ENCODE measurements around the gene NAE1. TPM values are rescaled to one million over a fixed set of nuclear protein-coding genes. Genes with fewer than 3 reads are reported as not detected.
A peak's percentile ranks its signal among the peaks of the same experiment; 100 is the strongest.
"Not testable (repeated sequence)": the region's sequence is repeated elsewhere in the genome, so short reads cannot be mapped to it uniquely, and the experiment has no call there.

The NAE1 gene
- 52.3 TPM for polyA plus RNA-seq (2012; ENCODE audit: low read depth, missing spikeins)

- TF ChIP-seq TAF1 (IDR thresholded peaks at IDR 0.05; ENCODE audit: low read depth, low read length) (peak; percentile 23; the same call in 1 of the 2 replicates), POLR2AphosphoS5 (IDR thresholded peaks at IDR 0.05; ENCODE audit: low read depth, low read length) (peak; percentile 68; the same call in 1 of the 2 replicates), SPI1 (IDR thresholded peaks at IDR 0.05; ENCODE audit: low read depth, low read length) (no peak), POLR2A (IDR thresholded peaks at IDR 0.05; ENCODE audit: low read depth, low read length) (peak; percentile 64; the same call in 1 of the 2 replicates)
- DNase-seq (ENCODE audit: insufficient read length, low spot score) (peak; percentile 93), FAIRE-seq (peak; percentile 99)
Observed at GRCh38 chr16:66830422-66831404, at the start of gene NAE1. TSS of gene NAE1 (minus strand) at chr16:66830976. CDS start at chr16:66830899, 77 bp downstream.

DNA sequence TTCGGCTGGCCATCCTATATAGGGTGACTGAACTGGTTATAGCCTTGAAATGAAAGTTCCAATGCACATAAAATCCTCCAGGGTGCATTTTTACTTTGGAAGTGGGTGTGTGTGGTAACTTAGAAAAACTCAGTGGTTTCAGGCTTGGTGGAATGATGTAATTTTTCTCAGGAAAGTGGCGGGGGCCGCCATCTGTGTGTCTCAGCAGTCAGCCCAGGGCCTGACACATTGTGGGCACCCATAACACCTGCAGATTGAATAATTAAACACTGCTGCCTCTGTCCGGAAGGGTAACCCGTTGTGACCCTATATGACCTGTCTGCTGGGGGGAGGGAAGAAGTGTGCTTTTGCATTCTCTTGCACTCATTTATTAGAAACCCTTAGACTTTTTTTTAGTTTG is 47.3 kb upstream of the NAE1 start:
- DNase-seq (ENCODE audit: insufficient read length, low spot score): no peak
- TF ChIP-seq POU2F2 (IDR thresholded peaks at IDR 0.05; ENCODE audit: low read depth, low read length) (0 out of 2 replicates have a peak, but pooled peaks have one; percentile 35), TAF1 (IDR thresholded peaks at IDR 0.05; ENCODE audit: low read depth, low read length) (no peak)
- FAIRE-seq: peak; percentile 26

- peak; percentile 78 for FAIRE-seq
- TF ChIP-seq TAF1 (IDR thresholded peaks at IDR 0.05; ENCODE audit: low read depth, low read length) (no peak), POU2F2 (IDR thresholded peaks at IDR 0.05; ENCODE audit: low read depth, low read length) (no peak), SPI1 (IDR thresholded peaks at IDR 0.05; ENCODE audit: low read depth, low read length) (no peak), POLR2AphosphoS5 (IDR thresholded peaks at IDR 0.05; ENCODE audit: low read depth, low read length) (no peak), POLR2A (IDR thresholded peaks at IDR 0.05; ENCODE audit: low read depth, low read length) (no peak), PAX5 (IDR thresholded peaks at IDR 0.05; ENCODE audit: insufficient read depth, low read length, severe bottlenecking) (no peak)
- no peak for DNase-seq (ENCODE audit: insufficient read length, low spot score)
Observed at GRCh38 chr16:66874079-66874775, 43.5 kb upstream of the NAE1 start.

DNA sequence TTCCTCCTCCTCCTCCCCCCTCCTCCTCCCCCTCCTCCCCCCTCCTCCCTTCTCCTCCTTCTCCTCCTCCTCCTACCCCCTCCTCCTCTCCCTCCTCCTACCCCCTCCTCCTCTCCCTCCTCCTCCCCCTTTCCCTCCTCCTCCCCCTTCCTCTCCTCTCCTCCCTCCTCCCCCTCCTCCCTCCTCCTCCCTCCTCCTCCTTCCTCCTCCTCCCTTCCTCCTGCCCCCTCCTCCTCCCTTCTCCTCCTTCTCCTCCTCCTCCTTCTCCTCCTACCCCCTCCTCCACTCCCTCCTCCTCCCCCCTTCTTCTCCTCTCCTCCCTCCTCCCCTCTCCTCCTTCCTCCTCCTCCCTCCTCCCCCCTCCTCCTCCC is 42.9 kb upstream of the NAE1 start:
- no peak for DNase-seq (ENCODE audit: insufficient read length, low spot score)
- no peak for FAIRE-seq
- TF ChIP-seq SPI1 (IDR thresholded peaks at IDR 0.05; ENCODE audit: low read depth, low read length) (no peak), TAF1 (IDR thresholded peaks at IDR 0.05; ENCODE audit: low read depth, low read length) (no peak), POLR2A (IDR thresholded peaks at IDR 0.05; ENCODE audit: low read depth, low read length) (no peak), POU2F2 (IDR thresholded peaks at IDR 0.05; ENCODE audit: low read depth, low read length) (no peak), POLR2AphosphoS5 (IDR thresholded peaks at IDR 0.05; ENCODE audit: low read depth, low read length) (no peak), PAX5 (IDR thresholded peaks at IDR 0.05; ENCODE audit: insufficient read depth, low read length, severe bottlenecking) (no peak)

- DNase-seq (ENCODE audit: insufficient read length, low spot score) (peak; percentile 84), FAIRE-seq (peak; percentile 97)
- TF ChIP-seq POU2F2 (IDR thresholded peaks at IDR 0.05; ENCODE audit: low read depth, low read length) (no peak), TAF1 (IDR thresholded peaks at IDR 0.05; ENCODE audit: low read depth, low read length) (no peak), SPI1 (IDR thresholded peaks at IDR 0.05; ENCODE audit: low read depth, low read length) (peak; percentile 60), POLR2A (IDR thresholded peaks at IDR 0.05; ENCODE audit: low read depth, low read length) (no peak)
Observed at GRCh38 chr16:66872943-66873684, 42.3 kb upstream of the NAE1 start.

DNA sequence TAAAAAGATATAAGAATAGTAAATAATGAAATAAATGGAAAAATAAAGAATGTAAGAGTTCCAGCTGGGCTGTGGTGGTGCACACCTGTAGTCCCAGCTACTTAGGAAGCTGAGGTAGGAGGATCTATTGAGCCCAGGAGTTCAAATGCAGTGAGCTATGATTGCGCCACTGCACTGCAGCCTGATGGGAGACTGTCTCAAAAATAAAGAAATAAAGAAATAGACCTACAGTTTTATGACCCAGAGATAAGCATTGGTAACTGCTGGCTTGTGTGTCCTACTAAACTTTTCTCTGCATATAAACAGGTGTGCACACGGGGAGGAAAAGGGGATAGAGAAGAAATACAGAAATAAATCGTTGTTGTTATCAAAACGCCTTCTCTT is 41.8 kb upstream of the NAE1 start:
- DNase-seq (ENCODE audit: insufficient read length, low spot score) (no peak), FAIRE-seq (no peak)
- no peak for TF ChIP-seq SPI1 (IDR thresholded peaks at IDR 0.05; ENCODE audit: low read depth, low read length)
- no peak for TF ChIP-seq TAF1 (IDR thresholded peaks at IDR 0.05; ENCODE audit: low read depth, low read length)
- TF ChIP-seq POU2F2 (IDR thresholded peaks at IDR 0.05; ENCODE audit: low read depth, low read length): no peak
- TF ChIP-seq POLR2AphosphoS5 (IDR thresholded peaks at IDR 0.05; ENCODE audit: low read depth, low read length): no peak
- no peak for TF ChIP-seq PAX5 (IDR thresholded peaks at IDR 0.05; ENCODE audit: insufficient read depth, low read length, severe bottlenecking)
- TF ChIP-seq POLR2A (IDR thresholded peaks at IDR 0.05; ENCODE audit: low read depth, low read length): no peak

GRCh38 chr16:66871840-66872239 is 41.1 kb upstream of the NAE1 start:
- FAIRE-seq: no peak
- TF ChIP-seq SPI1 (IDR thresholded peaks at IDR 0.05; ENCODE audit: low read depth, low read length) (no peak), POU2F2 (IDR thresholded peaks at IDR 0.05; ENCODE audit: low read depth, low read length) (no peak), TAF1 (IDR thresholded peaks at IDR 0.05; ENCODE audit: low read depth, low read length) (no peak), POLR2A (IDR thresholded peaks at IDR 0.05; ENCODE audit: low read depth, low read length) (no peak), PAX5 (IDR thresholded peaks at IDR 0.05; ENCODE audit: insufficient read depth, low read length, severe bottlenecking) (no peak)
- no peak for DNase-seq (ENCODE audit: insufficient read length, low spot score)

DNA sequence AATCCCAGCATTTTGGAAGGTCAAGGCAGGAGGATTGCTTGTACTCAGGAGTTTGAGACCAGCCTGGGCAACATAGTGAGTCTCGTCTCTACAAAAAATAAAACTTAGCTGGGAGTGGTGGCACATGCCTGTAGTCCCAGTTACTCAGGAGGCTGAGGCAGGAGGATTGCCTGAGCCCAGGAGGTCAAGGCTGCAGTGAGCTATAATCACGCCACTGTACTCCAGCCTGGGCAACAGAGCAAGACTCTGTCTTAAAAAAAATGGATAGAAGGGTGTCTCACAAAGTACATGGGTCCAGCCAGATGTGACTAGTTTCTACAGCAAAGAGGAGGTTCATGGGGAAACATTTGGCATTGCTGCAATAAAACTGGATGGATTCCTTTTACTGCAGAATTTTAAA is 40.6 kb upstream of the NAE1 start:
- FAIRE-seq; DNase-seq (ENCODE audit: insufficient read length, low spot score): not testable (repeated sequence)

DNA sequence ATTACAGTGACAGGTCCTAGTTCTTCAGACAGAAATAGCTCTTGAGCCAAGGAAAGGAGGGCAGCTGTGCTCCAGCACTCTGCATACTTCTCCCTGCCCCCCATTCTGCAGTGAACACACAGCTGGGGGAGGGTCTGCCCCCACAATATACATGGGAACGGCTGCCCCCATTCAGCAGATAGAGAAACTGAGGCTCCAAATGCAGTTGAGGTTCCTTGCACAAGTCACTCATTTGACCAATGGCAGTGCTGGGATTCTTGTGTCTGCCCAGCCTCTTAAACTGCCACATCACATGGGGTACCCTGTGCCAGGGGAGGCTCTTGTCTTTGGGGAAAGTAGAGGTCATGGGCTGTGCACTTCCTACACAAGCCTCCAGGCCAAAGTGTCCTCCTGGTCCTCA is 38.6 kb upstream of the NAE1 start:
- DNase-seq (ENCODE audit: insufficient read length, low spot score) (no peak), FAIRE-seq (no peak)
- TF ChIP-seq TAF1 (IDR thresholded peaks at IDR 0.05; ENCODE audit: low read depth, low read length) (no peak), POLR2AphosphoS5 (IDR thresholded peaks at IDR 0.05; ENCODE audit: low read depth, low read length) (no peak), POLR2A (IDR thresholded peaks at IDR 0.05; ENCODE audit: low read depth, low read length) (no peak), PAX5 (IDR thresholded peaks at IDR 0.05; ENCODE audit: insufficient read depth, low read length, severe bottlenecking) (no peak), POU2F2 (IDR thresholded peaks at IDR 0.05; ENCODE audit: low read depth, low read length) (no peak), SPI1 (IDR thresholded peaks at IDR 0.05; ENCODE audit: low read depth, low read length) (no peak)
